Peyer's patch (tissue), 4 donors: ENCODE data around the gene SEMA5B. TPM values are rescaled to one million over a fixed set of nuclear protein-coding genes. Genes with fewer than 3 reads are reported as not detected.

Source experiments
- DNase-seq, 3 donors: peaks; one replicate each; pipeline ENCODE4 v3.0.0-alpha.2; 2017 to 2019
- H3K27ac ChIP-seq, 4 donors: fragments of 200-600 bp; sonication (generic); one replicate each; pipeline ENCODE4 v1.5.1; 2016 to 2019
- H3K27me3 ChIP-seq, 2 donors: fragments of 200-600 bp; sonication (generic); one replicate each; pipeline ENCODE4 v1.5.1; 2019
- H3K36me3 ChIP-seq, 3 donors: fragments of 200-600 bp; sonication (generic); one replicate each; pipeline ENCODE4 v1.5.1; 2016 to 2019
- H3K4me1 ChIP-seq, 4 donors: fragments of 200-600 bp; sonication (generic); one replicate each; pipeline ENCODE4 v1.5.1; 2016 to 2019
- H3K4me3 ChIP-seq, 4 donors: fragments of 200-600 bp; sonication (generic); 1 replicate in 3 of 4; 2 replicates in 1 of 4; pipeline ENCODE4 v1.5.1; 2016 to 2019; ENCODE audit warnings: mild to moderate bottlenecking in 1 of 4
- H3K9me3 ChIP-seq, 4 donors: fragments of 200-600 bp; sonication (generic); one replicate each; pipeline ENCODE4 v1.5.1; 2016 to 2019; ENCODE audit warnings: mild to moderate bottlenecking in 1 of 4
- POLR2A ChIP-seq, 2 donors: fragments of 450-650 bp; IDR thresholded peaks; one replicate each; pipeline ENCODE4 v1.5.1; 2017; ENCODE audit warnings: antibody characterized with exemption in 2 of 2, mild to moderate bottlenecking in 2 of 2, moderate library complexity in 2 of 2
- total RNA-seq, 4 donors: library from RNA; depleted of rRNA; stranded (reverse); fragments of >200 nt; gene quantifications; one replicate each; pipeline ENCODE4 v1.1.0, GENCODE V29; 2016
- TF ChIP-seq, protein P1 (sequence below), 6 experiments: fragments of 450-650 bp in 4 of 6; fragments of 200-600 bp in 2 of 6; sonication (generic) in 1 of 6; IDR thresholded peaks; one replicate each; pipeline ENCODE4 v1.5.1; 2017 to 2019; ENCODE audit warnings: antibody characterized with exemption in 6 of 6, mild to moderate bottlenecking in 3 of 6, moderate library complexity in 1 of 6

Gene SEMA5B
- total RNA-seq, 4 donors from 2014 or later = 0.54 to 6.8 (median 2.5) TPM; not detected in 1

GRCh38 chr3:123013876-123014275 is 13.7 kb downstream of the SEMA5B start:
- TF ChIP-seq, protein P1, sequence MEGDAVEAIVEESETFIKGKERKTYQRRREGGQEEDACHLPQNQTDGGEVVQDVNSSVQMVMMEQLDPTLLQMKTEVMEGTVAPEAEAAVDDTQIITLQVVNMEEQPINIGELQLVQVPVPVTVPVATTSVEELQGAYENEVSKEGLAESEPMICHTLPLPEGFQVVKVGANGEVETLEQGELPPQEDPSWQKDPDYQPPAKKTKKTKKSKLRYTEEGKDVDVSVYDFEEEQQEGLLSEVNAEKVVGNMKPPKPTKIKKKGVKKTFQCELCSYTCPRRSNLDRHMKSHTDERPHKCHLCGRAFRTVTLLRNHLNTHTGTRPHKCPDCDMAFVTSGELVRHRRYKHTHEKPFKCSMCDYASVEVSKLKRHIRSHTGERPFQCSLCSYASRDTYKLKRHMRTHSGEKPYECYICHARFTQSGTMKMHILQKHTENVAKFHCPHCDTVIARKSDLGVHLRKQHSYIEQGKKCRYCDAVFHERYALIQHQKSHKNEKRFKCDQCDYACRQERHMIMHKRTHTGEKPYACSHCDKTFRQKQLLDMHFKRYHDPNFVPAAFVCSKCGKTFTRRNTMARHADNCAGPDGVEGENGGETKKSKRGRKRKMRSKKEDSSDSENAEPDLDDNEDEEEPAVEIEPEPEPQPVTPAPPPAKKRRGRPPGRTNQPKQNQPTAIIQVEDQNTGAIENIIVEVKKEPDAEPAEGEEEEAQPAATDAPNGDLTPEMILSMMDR (IDR thresholded peaks at IDR 0.05) = no peak
- TF ChIP-seq POLR2A (IDR thresholded peaks at IDR 0.05) = no peak
- Histone ChIP-seq H3K9me3 (no peaks in the 10 kb centered on the region), H3K27me3 (no peaks in the 10 kb centered on the region), H3K27ac (no peak overlapping the region), H3K4me1 (no peaks in the 10 kb centered on the region), H3K4me3 (no peak overlapping the region), H3K36me3 (no peaks in the 10 kb centered on the region)
- no peak for DNase-seq

GRCh38 chr3:123012652-123013051 is 14.9 kb downstream of the SEMA5B start:
- H3K27ac ChIP-seq = no peak overlapping the region
- no peaks in the 10 kb centered on the region for H3K4me1 ChIP-seq
- H3K9me3 ChIP-seq = no peaks in the 10 kb centered on the region
- DNase-seq = no peak
- H3K27me3 ChIP-seq = no peaks in the 10 kb centered on the region
- no peak overlapping the region for H3K4me3 ChIP-seq
- H3K36me3 ChIP-seq = no peaks in the 10 kb centered on the region
- TF ChIP-seq POLR2A (IDR thresholded peaks at IDR 0.05) = no peak
- TF ChIP-seq, protein P1 (IDR thresholded peaks at IDR 0.05) = no peak

- DNase-seq = no peak
- Histone ChIP-seq H3K27ac (no peak overlapping the region), H3K27me3 (no peaks in the 10 kb centered on the region), H3K4me1 (no peaks in the 10 kb centered on the region), H3K36me3 (no peaks in the 10 kb centered on the region), H3K9me3 (no peaks in the 10 kb centered on the region), H3K4me3 (no peak overlapping the region)
- TF ChIP-seq POLR2A (IDR thresholded peaks at IDR 0.05) = no peak
- TF ChIP-seq, protein P1 (IDR thresholded peaks at IDR 0.05) = no peak
Observed at GRCh38 chr3:123011447-123011846, 16.1 kb downstream of the SEMA5B start.

DNA sequence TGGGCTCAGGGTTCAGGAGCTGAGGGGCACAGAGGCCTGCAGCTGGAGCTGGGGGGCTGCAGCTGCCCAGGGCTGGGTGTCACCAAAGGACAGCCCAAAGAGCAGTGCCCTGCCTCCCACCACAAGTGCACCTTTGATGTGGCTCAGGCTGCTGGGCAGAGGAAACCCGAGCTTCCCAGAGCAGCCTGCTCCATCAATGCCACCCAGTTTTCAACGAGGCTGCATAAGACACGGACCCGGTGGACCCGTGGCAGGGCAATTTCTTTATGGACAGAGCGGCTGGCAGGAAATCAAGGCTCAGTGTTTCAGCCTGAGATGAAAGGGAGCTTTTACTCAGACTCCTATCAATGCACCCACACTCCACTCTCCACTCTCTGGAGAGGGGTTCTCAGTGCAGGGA is 18.7 kb downstream of the SEMA5B start:
- no peak for DNase-seq
- no peaks in the 10 kb centered on the region for H3K27me3 ChIP-seq
- no peak overlapping the region for H3K27ac ChIP-seq
- no peaks in the 10 kb centered on the region for H3K9me3 ChIP-seq
- TF ChIP-seq, protein P1 (IDR thresholded peaks at IDR 0.05) = no peak
- no peak for TF ChIP-seq POLR2A (IDR thresholded peaks at IDR 0.05)
- no peaks in the 10 kb centered on the region for H3K4me1 ChIP-seq
- no peaks in the 10 kb centered on the region for H3K36me3 ChIP-seq
- H3K4me3 ChIP-seq = no peak overlapping the region

DNA sequence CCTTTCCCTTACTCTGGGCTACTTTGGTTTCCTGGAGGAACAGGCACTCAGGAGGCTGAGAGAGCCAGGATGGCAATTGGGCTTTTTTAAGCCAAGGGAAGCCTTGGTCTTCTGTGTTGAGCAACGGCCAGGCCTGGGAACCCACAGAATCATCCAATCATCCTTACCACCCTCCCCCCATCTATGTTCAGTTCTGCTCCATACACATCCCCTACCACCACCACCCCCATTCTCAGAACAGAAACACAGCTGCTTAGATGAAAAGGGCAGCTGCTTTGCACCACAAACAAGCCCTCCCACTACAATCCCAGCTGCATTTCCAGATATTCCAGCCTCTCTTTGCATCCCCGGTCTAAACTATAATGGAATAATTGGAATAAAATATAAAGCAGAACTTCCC is 21.0 kb downstream of the SEMA5B start:
- Histone ChIP-seq H3K27me3 (no peaks in the 10 kb centered on the region), H3K27ac (no peak overlapping the region), H3K4me3 (no peak overlapping the region), H3K36me3 (no peaks in the 10 kb centered on the region), H3K9me3 (no peaks in the 10 kb centered on the region), H3K4me1 (no peaks in the 10 kb centered on the region)
- TF ChIP-seq POLR2A (IDR thresholded peaks at IDR 0.05) = no peak
- TF ChIP-seq, protein P1 (IDR thresholded peaks at IDR 0.05) = no peak
- no peak for DNase-seq

- Histone ChIP-seq H3K4me1 (no peaks in the 10 kb centered on the region), H3K27me3 (no peaks in the 10 kb centered on the region), H3K9me3 (no peaks in the 10 kb centered on the region), H3K4me3 (no peak overlapping the region), H3K27ac (no peak overlapping the region), H3K36me3 (no peaks in the 10 kb centered on the region)
- TF ChIP-seq, protein P1 (IDR thresholded peaks at IDR 0.05) = no peak
- TF ChIP-seq POLR2A (IDR thresholded peaks at IDR 0.05) = no peak
- DNase-seq = no peak
Observed at GRCh38 chr3:123005291-123005690, 22.3 kb downstream of the SEMA5B start.
